ENCODE data around the gene YARS1.

YARS1 gene

GRCh38 chr1:32741413-32742198 is 75.6 kb downstream of the YARS1 start:
- no peak for FAIRE-seq

GRCh38 chr1:32741059-32741412 is 76.1 kb downstream of the YARS1 start:
- FAIRE-seq (no peak), DNase-seq (ENCODE audit: insufficient read length, low spot score) (no peak)
- no peak for TF ChIP-seq CTCF (IDR thresholded peaks at IDR 0.05; ENCODE audit: insufficient read depth, missing control alignments)

More at GRCh38 chr1:32741413-32742198, 75.6 kb downstream of the YARS1 start:
- TF ChIP-seq CTCF (IDR thresholded peaks at IDR 0.05; ENCODE audit: insufficient read depth, missing control alignments), result peak; percentile 14
- peak; percentile 67 for DNase-seq (ENCODE audit: insufficient read length, low spot score)

- no peak for TF ChIP-seq CTCF (IDR thresholded peaks at IDR 0.05; ENCODE audit: insufficient read depth, missing control alignments)
- DNase-seq (ENCODE audit: insufficient read length, low spot score), result no peak
- no peak for FAIRE-seq
These were observed 80.1 kb downstream of the YARS1 start for GRCh38 chr1:32736812-32737791.

- DNase-seq (ENCODE audit: insufficient read length, low spot score), result no peak
- FAIRE-seq, result no peak
- TF ChIP-seq CTCF (IDR thresholded peaks at IDR 0.05; ENCODE audit: insufficient read depth, missing control alignments), result no peak
These were observed 83.4 kb downstream of the YARS1 start for GRCh38 chr1:32733582-32734321.

- no peak for FAIRE-seq
These were observed 87.7 kb downstream of the YARS1 start for GRCh38 chr1:32729254-32730046.

More at GRCh38 chr1:32729254-32730046, 87.7 kb downstream of the YARS1 start:
- TF ChIP-seq CTCF (IDR thresholded peaks at IDR 0.05; ENCODE audit: insufficient read depth, missing control alignments), result no peak
- DNase-seq (ENCODE audit: insufficient read length, low spot score), result no peak

Measured in D721Med (cell line).